ENCODE measurements around the gene AMY2B. TPM values are rescaled to one million over a fixed set of nuclear protein-coding genes. Genes with fewer than 3 reads are reported as not detected.
"Not testable (repeated sequence)": the region's sequence is repeated elsewhere in the genome, so short reads cannot be mapped to it uniquely, and the experiment has no call there.

Gene AMY2B
- total and polyA plus RNA-seq, 12 donors = 6.1 to 118 (median 15.3) TPM

GRCh38 chr1:103563056-103563455 is 8.3 kb upstream of the AMY2B start:
- Histone ChIP-seq H3K27me3 (no peaks in the 10 kb centered on the region), H3K36me3 (replicated peaks in 1 of 2) (no peaks in the 10 kb centered on the region), H3K4me3 (no peak overlapping the region), H3K4me1 (replicated peaks in 1 of 2) (peaks cover 11 to 17% of the 10 kb centered on the region in 2 donors), H3K27ac (peak overlapping the region in 2 of 5 donors; percentile 35 to 68), H3K9me3 (replicated peaks in 1 of 3) (no peaks in the 10 kb centered on the region)
- TF ChIP-seq CTCF (IDR thresholded peaks at IDR 0.05) (no peak), POLR2A (IDR thresholded peaks at IDR 0.05) (no peak)
- DNase-seq = no peak
- 68 to 78% (median 69%) methylated on average over 4 of the region's 4 CpGs for WGBS, 4 donors
- intact Hi-C loops (cut with DNase I) = no loop called here

GRCh38 chr1:103569493-103569892 is 1.9 kb upstream of the AMY2B start:
- intact Hi-C loops (cut with DNase I) = no loop called here
- H3K4me3 ChIP-seq = no peak overlapping the region
- no peaks in the 10 kb centered on the region for H3K27me3 ChIP-seq
- no peaks in the 10 kb centered on the region for H3K4me1 ChIP-seq (replicated peaks in 1 of 2)
- no peak overlapping the region for H3K27ac ChIP-seq
- TF ChIP-seq CTCF (IDR thresholded peaks at IDR 0.05) (no peak), POLR2A (IDR thresholded peaks at IDR 0.05) (no peak)
- no peak for DNase-seq
- 87 to 97% (median 91%) methylated on average over 4 to 7 of the region's 7 CpGs for WGBS, 4 donors
- H3K36me3 ChIP-seq (replicated peaks in 1 of 2) = no peaks in the 10 kb centered on the region
- no peaks in the 10 kb centered on the region for H3K9me3 ChIP-seq (replicated peaks in 1 of 3)

GRCh38 chr1:103576065-103576464 is 4.7 kb downstream of the AMY2B start:
- intact Hi-C loops (cut with DNase I) = no loop called here
- DNase-seq = no peak
- Histone ChIP-seq H3K9me3 (replicated peaks in 1 of 3) (no peaks in the 10 kb centered on the region), H3K27ac (no peak overlapping the region), H3K36me3 (replicated peaks in 1 of 2) (no peaks in the 10 kb centered on the region), H3K4me3 (no peak overlapping the region), H3K4me1 (replicated peaks in 1 of 2) (no peaks in the 10 kb centered on the region), H3K27me3 (no peaks in the 10 kb centered on the region)
- no peak for TF ChIP-seq CTCF (IDR thresholded peaks at IDR 0.05)
- no peak for TF ChIP-seq POLR2A (IDR thresholded peaks at IDR 0.05)

- H3K36me3 ChIP-seq (replicated peaks in 1 of 2); DNase-seq; intact Hi-C loops (cut with DNase I); H3K4me3 ChIP-seq; H3K9me3 ChIP-seq (replicated peaks in 1 of 3); H3K4me1 ChIP-seq (replicated peaks in 1 of 2); H3K27ac ChIP-seq; H3K27me3 ChIP-seq: not testable (repeated sequence)
- 93 to 99% (median 96%) methylated on average over 2 to 4 of the region's 5 CpGs for WGBS, 4 donors
Observed at GRCh38 chr1:103576784-103577183, 5.4 kb downstream of the AMY2B start.

GRCh38 chr1:103582464-103582863 is 11.1 kb downstream of the AMY2B start:
- no peaks in the 10 kb centered on the region for H3K4me1 ChIP-seq (replicated peaks in 1 of 2)
- H3K9me3 ChIP-seq (replicated peaks in 1 of 3) = no peaks in the 10 kb centered on the region
- intact Hi-C loops (cut with DNase I) = no loop called here
- no peak overlapping the region for H3K4me3 ChIP-seq
- no peaks in the 10 kb centered on the region for H3K36me3 ChIP-seq (replicated peaks in 1 of 2)
- no peak overlapping the region for H3K27ac ChIP-seq
- no peak for TF ChIP-seq POLR2A (IDR thresholded peaks at IDR 0.05)
- TF ChIP-seq CTCF (IDR thresholded peaks at IDR 0.05) = no peak
- 86 to 97% (median 93%) methylated on average over 1 of the region's 1 CpG for WGBS, 4 donors
- H3K27me3 ChIP-seq = no peaks in the 10 kb centered on the region
- no peak for DNase-seq
